HL-60 (cell line): ENCODE results near the gene RBM38.

Experiments
- POLR2AphosphoS5 ChIP-seq: IDR thresholded peaks from 2 replicates; pipeline ENCODE4 v1.6.1; 2012; ENCODE audit warnings: low read depth
- SPI1 ChIP-seq: IDR thresholded peaks from 2 replicates; pipeline ENCODE4 v1.6.1; 2012; ENCODE audit warnings: low read depth, mild to moderate bottlenecking, borderline replicate concordance
- TF ChIP-seq, protein P1 (sequence below): IDR thresholded peaks from one replicate; pipeline ENCODE4 v1.5.1; 2011; ENCODE audit warnings: low read length, control low read depth, inconsistent platforms; ENCODE audit not compliant: insufficient read depth

DNA sequence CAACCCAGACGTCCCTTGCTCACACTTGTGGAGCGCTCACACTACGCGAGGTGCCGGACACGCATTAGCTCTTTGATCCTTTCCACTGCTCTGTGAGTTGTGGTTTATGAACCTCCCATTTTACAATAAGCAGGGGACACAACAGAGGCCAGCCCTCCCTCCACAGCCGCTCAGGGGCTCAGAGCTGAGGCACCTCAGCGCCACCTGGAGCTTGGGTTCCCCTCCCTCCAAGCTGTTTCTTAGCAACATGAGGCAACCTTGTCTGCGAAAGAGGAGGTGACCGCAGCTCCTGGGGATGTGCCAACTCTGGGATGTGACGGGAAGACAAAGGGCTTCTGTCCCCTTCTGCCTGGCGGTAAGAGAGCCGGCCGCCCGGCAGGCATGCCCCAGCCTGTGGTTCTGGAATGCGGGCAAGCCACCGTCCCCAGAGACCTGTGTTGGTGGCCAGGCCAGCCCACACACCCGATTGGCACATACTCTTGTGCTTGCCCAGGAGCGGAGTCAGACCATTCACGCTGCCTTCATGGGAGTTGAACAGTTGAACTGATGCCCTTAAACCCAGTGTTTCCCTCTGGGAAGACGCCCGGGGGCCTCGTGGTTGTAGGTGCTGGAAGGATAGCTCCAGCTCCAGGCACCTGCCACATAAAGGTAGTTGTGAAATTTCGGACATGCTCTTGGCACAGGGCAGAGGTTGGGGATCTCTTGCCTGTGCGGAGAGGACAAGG, 44.5 kb downstream of the RBM38 start:
- TF ChIP-seq SPI1 = no peak
- TF ChIP-seq, protein P1, sequence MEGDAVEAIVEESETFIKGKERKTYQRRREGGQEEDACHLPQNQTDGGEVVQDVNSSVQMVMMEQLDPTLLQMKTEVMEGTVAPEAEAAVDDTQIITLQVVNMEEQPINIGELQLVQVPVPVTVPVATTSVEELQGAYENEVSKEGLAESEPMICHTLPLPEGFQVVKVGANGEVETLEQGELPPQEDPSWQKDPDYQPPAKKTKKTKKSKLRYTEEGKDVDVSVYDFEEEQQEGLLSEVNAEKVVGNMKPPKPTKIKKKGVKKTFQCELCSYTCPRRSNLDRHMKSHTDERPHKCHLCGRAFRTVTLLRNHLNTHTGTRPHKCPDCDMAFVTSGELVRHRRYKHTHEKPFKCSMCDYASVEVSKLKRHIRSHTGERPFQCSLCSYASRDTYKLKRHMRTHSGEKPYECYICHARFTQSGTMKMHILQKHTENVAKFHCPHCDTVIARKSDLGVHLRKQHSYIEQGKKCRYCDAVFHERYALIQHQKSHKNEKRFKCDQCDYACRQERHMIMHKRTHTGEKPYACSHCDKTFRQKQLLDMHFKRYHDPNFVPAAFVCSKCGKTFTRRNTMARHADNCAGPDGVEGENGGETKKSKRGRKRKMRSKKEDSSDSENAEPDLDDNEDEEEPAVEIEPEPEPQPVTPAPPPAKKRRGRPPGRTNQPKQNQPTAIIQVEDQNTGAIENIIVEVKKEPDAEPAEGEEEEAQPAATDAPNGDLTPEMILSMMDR = no peak
- TF ChIP-seq POLR2AphosphoS5 = peak; percentile 85
